Measurements from ENCODE around the gene P4HA3.

GRCh38 chr11:74312326-74312725, 886 bp upstream of the P4HA3 start:
- TF ChIP-seq, protein P1, sequence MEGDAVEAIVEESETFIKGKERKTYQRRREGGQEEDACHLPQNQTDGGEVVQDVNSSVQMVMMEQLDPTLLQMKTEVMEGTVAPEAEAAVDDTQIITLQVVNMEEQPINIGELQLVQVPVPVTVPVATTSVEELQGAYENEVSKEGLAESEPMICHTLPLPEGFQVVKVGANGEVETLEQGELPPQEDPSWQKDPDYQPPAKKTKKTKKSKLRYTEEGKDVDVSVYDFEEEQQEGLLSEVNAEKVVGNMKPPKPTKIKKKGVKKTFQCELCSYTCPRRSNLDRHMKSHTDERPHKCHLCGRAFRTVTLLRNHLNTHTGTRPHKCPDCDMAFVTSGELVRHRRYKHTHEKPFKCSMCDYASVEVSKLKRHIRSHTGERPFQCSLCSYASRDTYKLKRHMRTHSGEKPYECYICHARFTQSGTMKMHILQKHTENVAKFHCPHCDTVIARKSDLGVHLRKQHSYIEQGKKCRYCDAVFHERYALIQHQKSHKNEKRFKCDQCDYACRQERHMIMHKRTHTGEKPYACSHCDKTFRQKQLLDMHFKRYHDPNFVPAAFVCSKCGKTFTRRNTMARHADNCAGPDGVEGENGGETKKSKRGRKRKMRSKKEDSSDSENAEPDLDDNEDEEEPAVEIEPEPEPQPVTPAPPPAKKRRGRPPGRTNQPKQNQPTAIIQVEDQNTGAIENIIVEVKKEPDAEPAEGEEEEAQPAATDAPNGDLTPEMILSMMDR (IDR thresholded peaks at IDR 0.05), result no peak
- TF ChIP-seq POLR2A (IDR thresholded peaks at IDR 0.05), result no peak
